ENCODE measurements around the gene TXNL4A. TPM values are rescaled to one million over a fixed set of nuclear protein-coding genes. Genes with fewer than 3 reads are reported as not detected.

Gene TXNL4A
- total RNA-seq, 1 donor from 2014 or later: 79.5 TPM

DNA sequence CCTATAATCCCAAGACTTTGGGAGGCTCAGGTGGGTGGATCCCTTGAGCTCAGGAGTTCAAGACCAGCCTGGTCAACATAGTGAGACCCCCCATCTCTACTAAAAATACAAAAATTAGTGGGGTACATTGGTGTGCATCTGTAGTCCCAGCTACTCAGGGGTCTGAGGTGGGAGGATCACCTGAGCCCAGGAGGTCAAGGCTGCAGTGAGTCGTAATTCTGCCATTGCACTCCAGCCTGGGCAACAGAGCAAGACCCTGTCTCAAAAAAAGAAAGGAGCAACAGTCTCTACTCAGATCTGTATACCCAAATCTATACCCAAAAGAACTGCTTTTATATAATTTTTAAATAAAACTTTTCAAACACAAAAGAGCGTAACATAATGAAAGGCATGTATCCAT lies 29.4 kb downstream of the TXNL4A start:
- no peak for DNase-seq (ENCODE audit: low spot score in 2 of 2, unreplicated experiment in 2 of 2)
- no peak overlapping the region for H3K27ac Mint-ChIP-seq
- peaks cover 34% of the 10 kb centered on the region for H3K4me1 Mint-ChIP-seq
- no peaks in the 10 kb centered on the region for H3K36me3 Mint-ChIP-seq
- H3K27me3 Mint-ChIP-seq (ENCODE audit: low read depth): no peaks in the 10 kb centered on the region
- TF ChIP-seq, protein P1, sequence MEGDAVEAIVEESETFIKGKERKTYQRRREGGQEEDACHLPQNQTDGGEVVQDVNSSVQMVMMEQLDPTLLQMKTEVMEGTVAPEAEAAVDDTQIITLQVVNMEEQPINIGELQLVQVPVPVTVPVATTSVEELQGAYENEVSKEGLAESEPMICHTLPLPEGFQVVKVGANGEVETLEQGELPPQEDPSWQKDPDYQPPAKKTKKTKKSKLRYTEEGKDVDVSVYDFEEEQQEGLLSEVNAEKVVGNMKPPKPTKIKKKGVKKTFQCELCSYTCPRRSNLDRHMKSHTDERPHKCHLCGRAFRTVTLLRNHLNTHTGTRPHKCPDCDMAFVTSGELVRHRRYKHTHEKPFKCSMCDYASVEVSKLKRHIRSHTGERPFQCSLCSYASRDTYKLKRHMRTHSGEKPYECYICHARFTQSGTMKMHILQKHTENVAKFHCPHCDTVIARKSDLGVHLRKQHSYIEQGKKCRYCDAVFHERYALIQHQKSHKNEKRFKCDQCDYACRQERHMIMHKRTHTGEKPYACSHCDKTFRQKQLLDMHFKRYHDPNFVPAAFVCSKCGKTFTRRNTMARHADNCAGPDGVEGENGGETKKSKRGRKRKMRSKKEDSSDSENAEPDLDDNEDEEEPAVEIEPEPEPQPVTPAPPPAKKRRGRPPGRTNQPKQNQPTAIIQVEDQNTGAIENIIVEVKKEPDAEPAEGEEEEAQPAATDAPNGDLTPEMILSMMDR (IDR thresholded peaks at IDR 0.05; ENCODE audit: unreplicated experiment): no peak
- H3K9me3 Mint-ChIP-seq: no peaks in the 10 kb centered on the region
- H3K4me3 Mint-ChIP-seq: no peak overlapping the region

DNA sequence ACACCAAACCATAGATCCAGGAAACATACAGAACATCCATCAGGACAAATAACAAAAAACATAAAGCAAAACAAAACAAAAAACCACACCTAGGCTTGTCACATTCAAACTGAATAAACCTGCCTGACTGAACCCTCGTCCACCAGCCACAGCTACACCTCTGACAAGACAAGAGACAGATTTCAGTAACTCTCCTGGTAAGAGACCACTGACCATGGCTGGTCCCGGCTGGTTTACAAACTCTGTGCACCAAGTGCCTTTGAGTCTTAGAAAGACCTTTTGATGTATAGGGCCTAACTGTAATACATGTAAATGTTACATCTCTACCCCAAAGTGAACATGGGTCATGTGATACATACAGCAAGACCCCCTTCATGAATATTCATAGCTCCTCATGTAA lies 32.1 kb downstream of the TXNL4A start:
- H3K4me3 Mint-ChIP-seq: no peak overlapping the region
- no peaks in the 10 kb centered on the region for H3K9me3 Mint-ChIP-seq
- H3K36me3 Mint-ChIP-seq: no peaks in the 10 kb centered on the region
- no peak for DNase-seq (ENCODE audit: low spot score in 2 of 2, unreplicated experiment in 2 of 2)
- peaks cover 13% of the 10 kb centered on the region for H3K4me1 Mint-ChIP-seq
- TF ChIP-seq, protein P1 (IDR thresholded peaks at IDR 0.05; ENCODE audit: unreplicated experiment): no peak
- H3K27ac Mint-ChIP-seq: no peak overlapping the region
- peaks cover 6% of the 10 kb centered on the region for H3K27me3 Mint-ChIP-seq (ENCODE audit: low read depth)

DNA sequence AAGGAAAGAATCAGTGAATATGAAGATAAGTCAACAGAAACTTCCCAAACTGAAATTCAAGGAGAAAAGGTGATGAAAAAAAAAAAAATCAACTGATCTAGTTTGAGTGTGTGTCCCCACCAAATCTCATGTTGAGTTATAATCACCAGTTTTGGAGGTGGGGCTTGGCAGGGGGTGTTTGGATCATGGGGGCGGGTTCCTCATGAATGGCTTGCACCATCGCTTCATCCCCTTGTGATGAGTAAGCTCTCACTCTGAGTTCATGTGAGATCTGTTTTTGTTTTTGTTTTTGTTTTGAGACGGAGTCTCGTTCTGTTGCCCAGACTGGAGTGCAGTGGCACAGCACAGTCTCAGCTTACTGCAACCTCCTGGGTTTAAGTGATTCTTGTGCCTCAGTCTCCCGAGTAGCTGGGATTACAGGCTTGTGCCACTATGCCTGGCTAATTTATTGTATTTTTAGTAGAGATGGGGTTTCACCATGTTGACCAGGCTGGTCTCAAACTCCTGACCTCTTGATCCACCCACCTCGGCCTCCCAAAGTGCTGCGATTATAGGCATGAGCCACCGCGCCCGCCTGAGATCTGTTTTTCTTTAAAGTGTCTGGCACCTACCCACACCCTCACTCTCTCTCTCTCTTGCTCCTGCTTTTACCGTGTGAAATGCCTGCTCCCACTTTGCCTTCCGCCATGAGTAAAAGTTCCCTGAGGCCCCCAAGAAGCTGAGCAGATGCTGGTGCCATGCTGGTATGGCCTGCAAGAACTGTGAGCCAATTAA lies 32.9 kb downstream of the TXNL4A start:
- no peaks in the 10 kb centered on the region for H3K36me3 Mint-ChIP-seq
- no peak for DNase-seq (ENCODE audit: low spot score in 2 of 2, unreplicated experiment in 2 of 2)
- peaks cover 10% of the 10 kb centered on the region for H3K4me1 Mint-ChIP-seq
- TF ChIP-seq, protein P1 (IDR thresholded peaks at IDR 0.05; ENCODE audit: unreplicated experiment): no peak
- H3K27me3 Mint-ChIP-seq (ENCODE audit: low read depth): peaks cover 6% of the 10 kb centered on the region
- H3K9me3 Mint-ChIP-seq: no peaks in the 10 kb centered on the region
- no peak overlapping the region for H3K4me3 Mint-ChIP-seq
- no peak overlapping the region for H3K27ac Mint-ChIP-seq

DNA sequence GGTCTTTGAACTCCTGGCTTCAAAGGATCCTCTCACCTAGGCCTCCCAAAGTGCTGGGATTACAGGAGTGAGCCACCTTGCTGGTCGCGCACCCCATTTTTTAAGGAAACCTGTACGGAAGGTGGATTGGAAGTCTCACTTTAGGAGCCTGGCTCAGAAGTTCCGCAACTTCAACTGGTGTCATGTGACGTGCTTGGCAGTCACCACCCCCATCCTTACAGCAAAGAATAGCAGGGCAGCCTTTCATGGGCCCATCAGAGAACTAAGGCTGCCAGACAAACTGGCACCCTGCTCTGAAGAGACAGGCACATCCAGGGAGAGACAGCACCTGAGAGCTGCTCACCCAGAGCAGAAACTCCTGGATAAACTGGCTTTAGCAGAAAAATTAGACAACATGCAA lies 33.6 kb downstream of the TXNL4A start:
- peaks cover 6% of the 10 kb centered on the region for H3K27me3 Mint-ChIP-seq (ENCODE audit: low read depth)
- H3K9me3 Mint-ChIP-seq: no peaks in the 10 kb centered on the region
- no peak overlapping the region for H3K4me3 Mint-ChIP-seq
- no peak for DNase-seq (ENCODE audit: low spot score in 2 of 2, unreplicated experiment in 2 of 2)
- TF ChIP-seq, protein P1 (IDR thresholded peaks at IDR 0.05; ENCODE audit: unreplicated experiment): no peak
- H3K36me3 Mint-ChIP-seq: no peaks in the 10 kb centered on the region
- no peak overlapping the region for H3K27ac Mint-ChIP-seq
- peaks cover 10% of the 10 kb centered on the region for H3K4me1 Mint-ChIP-seq

DNA sequence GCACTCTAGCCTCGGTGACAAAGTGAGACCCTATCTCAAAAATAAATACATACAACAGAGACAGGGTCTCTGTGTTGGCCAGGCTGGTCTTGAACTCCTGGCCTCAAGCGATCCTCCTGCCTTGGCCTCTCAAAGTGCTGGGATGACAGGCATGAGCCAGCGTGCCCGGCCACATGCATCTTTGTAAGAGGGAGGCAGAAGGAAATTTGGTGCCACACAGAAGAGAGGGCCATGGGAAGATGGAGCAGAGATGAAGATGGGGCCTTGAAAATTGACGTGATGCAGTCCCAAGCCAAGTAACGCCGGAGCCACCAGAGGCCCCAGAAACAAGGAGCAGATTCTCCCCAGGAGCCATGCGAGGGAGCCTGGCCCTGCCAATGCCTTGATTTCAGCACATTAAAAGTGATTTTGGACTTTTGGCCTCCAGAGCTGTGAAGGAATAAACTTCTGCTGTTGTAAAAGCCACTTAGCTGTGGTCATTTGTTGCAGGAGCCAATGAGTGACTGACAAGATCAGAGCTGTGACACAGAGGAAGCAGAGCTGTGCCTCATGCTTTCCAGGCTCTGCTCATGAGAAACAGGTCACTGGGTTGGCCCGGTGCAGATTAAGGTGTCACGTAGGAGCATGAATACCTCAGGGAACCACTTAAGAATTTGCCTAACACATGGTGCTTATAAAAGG lies 34.3 kb downstream of the TXNL4A start:
- peaks cover 6% of the 10 kb centered on the region for H3K27me3 Mint-ChIP-seq (ENCODE audit: low read depth)
- no peak overlapping the region for H3K27ac Mint-ChIP-seq
- no peaks in the 10 kb centered on the region for H3K36me3 Mint-ChIP-seq
- TF ChIP-seq, protein P1 (IDR thresholded peaks at IDR 0.05; ENCODE audit: unreplicated experiment): no peak
- no peak for DNase-seq (ENCODE audit: low spot score in 2 of 2, unreplicated experiment in 2 of 2)
- no peak overlapping the region for H3K4me3 Mint-ChIP-seq
- H3K9me3 Mint-ChIP-seq: no peaks in the 10 kb centered on the region
- H3K4me1 Mint-ChIP-seq: peaks cover 13% of the 10 kb centered on the region

Measured in mesothelial cell of epicardium (in vitro differentiated cells).